CD4-positive, alpha-beta T cell treated with Interleukin-12 subunit alpha and Interleukin-12 subunit beta, for 1 hour (primary cell): ENCODE results near the gene FAM13A.

ENCODE experiments used
- DNase-seq: peaks from one replicate; pipeline ENCODE4 v3.0.0-alpha.2; 2020

The FAM13A gene

DNA sequence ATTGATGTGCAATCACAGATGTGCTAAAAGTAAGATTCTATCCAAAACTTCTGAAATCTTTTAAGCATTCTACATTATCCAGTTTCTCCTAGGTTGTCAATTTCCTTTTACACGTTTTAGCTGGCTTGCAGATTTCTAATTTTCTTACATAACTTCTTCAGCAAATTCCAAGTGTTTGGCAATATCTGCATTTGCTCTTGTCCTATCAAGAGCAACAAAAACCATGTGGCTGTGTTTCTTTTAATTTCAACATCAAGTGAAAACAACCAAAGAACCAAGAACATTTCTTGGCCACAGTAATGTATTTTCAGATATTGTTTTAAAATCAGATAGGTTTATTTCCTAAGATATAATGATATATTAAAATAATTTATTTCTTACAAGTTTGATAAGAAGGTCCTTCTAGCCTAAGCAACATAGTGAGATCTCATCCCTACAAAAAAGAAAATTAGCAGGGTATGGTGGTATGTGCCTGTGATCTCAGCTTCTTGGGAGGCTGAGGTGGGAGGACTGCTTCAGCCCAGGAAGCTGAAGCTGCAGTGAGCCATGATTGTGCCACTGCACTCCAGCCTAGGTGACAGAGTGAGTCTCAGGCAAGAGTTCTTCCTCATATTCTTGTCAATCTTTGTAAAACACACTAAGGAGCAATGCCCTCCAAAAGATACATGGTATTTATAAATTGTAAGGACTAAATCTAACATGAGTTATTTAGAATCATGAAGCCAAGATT is 228.0 kb downstream of the FAM13A start:
- DNase-seq, result no peak

GRCh38 chr4:88827442-88827841 is 229.5 kb downstream of the FAM13A start:
- DNase-seq, result no peak

GRCh38 chr4:88826771-88827170 is 230.2 kb downstream of the FAM13A start:
- DNase-seq, result no peak

DNA sequence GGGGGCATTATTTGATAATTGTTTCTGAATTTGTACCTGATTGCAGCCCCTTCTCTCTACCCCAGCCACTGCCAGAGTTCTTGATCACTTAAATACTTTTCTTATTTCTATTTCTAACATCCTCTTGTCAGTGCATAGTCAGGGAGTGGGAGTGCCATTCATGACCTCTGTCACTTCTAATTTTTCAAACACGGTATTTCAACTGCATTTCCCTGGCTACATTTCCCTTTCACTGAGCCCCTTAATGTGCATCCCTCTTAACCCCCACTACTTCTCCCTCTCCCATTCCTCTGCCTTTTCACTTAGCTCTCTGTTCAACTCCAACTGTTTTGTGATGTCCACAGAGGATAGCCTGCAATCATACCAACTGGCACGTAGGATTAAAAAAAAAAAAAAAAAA is 231.1 kb downstream of the FAM13A start:
- DNase-seq, result no peak

DNA sequence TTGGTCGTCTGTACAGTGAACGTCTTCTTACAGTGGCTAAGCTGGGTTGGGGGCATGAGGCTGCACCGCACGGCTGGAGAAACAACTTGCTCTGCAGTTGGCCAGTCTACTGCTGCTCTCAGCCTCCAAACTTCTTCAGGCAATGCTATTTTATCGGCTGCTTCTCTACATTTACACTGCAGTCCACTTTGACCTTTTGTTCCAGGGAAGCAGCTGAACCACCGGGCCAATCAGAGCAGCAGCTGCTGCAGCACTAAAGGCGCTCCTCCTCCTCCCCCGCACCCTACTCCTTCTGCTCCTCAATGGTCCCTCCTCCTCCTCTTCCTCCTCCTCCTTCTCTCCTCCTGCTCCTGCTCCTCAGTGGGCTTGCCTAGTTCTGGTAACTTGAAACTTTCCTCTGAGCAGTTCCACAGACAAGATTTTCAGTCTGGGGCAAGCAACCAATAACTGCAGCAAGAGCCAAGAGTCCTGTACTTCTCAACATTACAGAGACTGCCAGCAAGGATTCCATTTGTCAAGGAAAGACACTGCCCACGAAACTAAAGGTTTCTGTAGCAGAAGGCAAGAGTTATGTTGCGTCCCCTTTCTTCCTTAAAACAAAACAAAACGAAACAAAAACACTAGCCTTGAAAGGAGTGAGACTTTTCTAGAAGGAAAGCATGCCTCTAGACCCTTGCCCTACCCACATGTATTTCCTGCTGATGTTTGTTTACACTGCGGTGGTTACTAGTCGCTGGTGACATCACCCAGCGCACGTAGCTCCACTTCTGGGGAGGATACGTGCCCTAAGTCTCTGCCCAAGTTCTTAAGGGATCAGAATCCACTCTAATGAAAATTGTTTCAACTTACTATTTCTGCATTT is 233.7 kb downstream of the FAM13A start:
- peak; percentile 86 for DNase-seq

GRCh38 chr4:88822034-88822789 is 234.8 kb downstream of the FAM13A start:
- DNase-seq, result no peak

- DNase-seq, result no peak
These were observed 235.5 kb downstream of the FAM13A start for GRCh38 chr4:88821522-88821921.

- DNase-seq, result no peak
These were observed 236.1 kb downstream of the FAM13A start for GRCh38 chr4:88820698-88821415.

DNA sequence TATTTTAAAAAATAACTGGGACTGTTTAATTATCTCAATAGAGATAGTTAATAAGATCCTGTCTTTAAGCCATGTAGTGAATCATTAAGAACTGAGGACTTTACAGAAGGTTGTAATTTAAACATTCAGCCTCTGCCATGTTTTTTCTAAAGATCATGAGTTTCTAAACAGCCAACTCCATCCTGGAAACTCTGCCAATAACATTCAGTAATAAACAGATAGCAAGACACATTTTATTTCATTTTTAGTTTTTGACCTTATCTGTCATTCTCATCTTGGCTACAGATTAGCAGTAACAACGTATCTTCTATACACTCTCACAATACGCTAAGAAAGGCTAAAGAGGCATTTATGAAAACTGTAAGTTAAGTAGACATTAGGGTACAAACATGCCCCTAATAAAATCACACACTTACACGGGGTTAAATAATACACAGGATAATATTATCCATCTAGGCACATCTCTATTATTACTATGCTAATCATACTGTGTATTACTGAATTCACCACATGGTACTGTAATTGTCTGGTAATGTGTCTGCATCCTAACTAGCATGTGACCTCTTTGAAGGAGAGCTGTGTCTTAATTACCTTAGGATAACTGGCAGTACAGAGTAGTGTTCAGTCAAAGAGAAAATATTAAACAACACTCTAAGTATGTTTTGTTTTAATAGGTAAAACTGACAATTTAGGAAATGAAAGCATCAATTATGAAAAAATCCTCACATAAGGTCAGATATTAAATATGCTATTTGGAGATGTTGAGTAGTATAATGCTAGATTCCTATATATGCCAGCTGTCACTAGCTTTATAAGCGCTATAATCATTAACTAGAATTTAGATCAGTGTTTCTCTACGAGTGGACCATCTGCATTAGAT is 236.9 kb downstream of the FAM13A start:
- no peak for DNase-seq

DNA sequence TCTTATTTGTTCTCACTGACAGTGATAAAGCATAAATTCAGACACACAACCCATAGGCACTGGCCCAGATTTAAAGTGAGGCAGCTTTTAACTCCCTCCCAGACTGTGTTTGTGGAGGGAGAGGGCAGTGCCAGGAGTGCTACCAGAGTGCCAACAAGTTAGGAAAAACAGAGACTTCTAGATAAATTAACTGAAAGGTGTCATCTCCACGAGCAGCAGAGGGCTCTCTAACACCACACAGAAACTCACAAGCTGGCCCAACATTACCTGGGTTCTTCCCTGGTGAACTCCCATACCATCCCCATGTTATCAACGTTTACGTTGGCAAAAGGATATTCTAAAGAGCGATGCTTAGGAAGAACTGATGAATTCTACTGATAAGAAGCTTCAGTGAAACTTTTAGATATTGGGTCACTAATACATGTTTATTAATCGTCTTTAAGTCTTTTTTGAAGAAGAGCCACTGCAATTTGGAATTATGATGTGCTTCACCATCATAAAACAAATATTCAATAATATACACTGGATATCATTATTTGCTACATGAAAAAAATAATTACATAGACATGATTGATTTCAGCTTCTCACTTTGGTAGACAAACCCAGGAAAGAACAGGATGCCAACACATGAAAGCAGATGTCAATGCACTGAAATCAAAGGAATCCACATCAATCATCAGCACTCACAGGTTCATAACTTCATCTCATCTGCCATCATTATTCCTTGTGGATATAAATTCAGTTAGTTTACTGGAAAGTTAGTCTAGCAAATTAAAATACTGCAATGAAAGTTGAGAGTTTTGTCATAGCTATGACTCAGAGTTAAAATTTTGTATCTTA is 238.1 kb downstream of the FAM13A start:
- DNase-seq, result peak; percentile 61

GRCh38 chr4:88817740-88818139 is 239.2 kb downstream of the FAM13A start:
- no peak for DNase-seq

- no peak for DNase-seq
These were observed 240.6 kb downstream of the FAM13A start for GRCh38 chr4:88816360-88816759.

- no peak for DNase-seq
These were observed 242.9 kb downstream of the FAM13A start for GRCh38 chr4:88814043-88814617.

- DNase-seq, result no peak
These were observed 244.0 kb downstream of the FAM13A start for GRCh38 chr4:88813013-88813412.

- no peak for DNase-seq
These were observed 244.6 kb downstream of the FAM13A start for GRCh38 chr4:88812420-88812819.

DNA sequence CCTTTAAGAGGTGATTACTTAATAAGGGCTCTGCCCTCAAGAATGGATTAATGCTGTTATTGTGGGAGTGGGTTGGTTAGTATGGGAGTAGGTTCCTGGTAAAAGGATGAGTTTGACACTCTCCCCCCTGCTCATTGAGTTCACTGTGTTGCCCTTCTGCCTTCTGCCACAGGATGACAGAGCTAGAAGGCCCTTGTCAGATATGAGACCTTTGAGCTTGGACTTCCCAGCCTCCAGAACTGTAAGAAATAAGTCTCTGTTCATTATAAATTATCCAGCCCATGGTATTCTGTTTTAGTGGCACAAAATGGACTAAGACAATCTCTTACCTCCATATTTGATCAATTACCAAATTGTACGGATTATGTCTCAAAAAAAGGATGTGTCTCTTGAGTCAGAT is 245.1 kb downstream of the FAM13A start:
- DNase-seq, result no peak

DNA sequence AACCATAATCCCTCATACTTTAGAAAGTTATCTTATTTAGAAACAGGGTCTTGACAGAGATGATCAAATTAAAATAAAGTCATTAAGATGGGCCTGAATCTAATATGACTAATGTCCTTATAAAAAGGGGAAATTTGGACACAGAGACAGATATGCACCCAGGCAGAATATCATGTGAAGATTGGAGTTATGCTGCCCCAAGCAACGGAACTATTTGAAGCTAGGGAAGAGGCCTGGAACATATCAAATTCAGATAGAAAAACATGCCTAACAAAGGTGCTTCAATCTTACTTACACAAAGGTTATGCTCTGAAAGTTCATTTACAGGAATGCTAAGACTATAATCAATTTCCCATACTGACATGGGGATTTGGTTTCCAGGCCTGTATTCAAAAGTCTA is 246.7 kb downstream of the FAM13A start:
- no peak for DNase-seq

DNA sequence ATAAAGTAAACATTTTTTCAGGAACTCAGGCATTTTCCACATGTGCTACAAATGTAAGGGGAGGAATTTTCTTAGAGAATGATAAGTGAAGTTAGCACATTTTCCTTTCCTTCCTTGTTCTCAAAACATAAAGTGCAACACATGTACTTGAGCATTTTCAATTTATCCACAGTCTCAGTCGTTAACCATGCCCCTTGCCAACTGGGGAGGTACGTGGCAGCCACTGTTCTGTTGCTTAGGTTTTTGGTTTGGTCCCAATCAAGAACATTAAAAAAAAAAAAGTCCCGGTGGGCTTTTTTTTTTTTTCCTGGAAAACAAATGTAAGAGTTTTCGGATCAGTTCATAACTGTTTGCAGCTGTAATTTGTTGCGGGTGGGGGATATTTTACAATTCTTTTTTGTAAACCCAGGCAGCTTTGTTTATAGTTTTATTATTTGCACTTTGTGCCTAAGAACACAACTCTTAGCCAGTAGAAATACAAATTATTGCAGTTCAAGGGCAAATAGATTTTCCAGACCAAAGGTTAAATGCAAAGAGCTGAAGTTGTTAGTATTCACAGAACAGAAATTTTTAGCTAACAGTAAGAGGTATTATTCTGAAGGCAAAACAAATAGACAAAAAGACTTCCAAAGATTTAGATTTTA is 247.3 kb downstream of the FAM13A start:
- no peak for DNase-seq

GRCh38 chr4:88809101-88809500 is 247.9 kb downstream of the FAM13A start:
- no peak for DNase-seq

GRCh38 chr4:88807499-88807898 is 249.5 kb downstream of the FAM13A start:
- DNase-seq, result no peak
